Liver (tissue), 3 donors: ENCODE data around the gene FA2H.

Experiments used
- ATF3 ChIP-seq: IDR thresholded peaks from 2 replicates; pipeline ENCODE4 v1.6.1; 2016; ENCODE audit warnings: antibody characterized with exemption
- CTCF ChIP-seq: fragments of 150-350 bp; IDR thresholded peaks from 2 replicates; pipeline ENCODE4 v1.5.1; 2017; ENCODE audit warnings: improper control_type of control experiment, low read depth, low read length; ENCODE audit not compliant: missing input control
- EGR1 ChIP-seq, 2 donors: IDR thresholded peaks; 2 replicates each; pipeline ENCODE4 v1.6.1; 2016 to 2018; ENCODE audit warnings: antibody characterized with exemption in 2 of 2, low read depth in 2 of 2
- GABPA ChIP-seq, 2 donors: IDR thresholded peaks in 1 of 2; conservative IDR thresholded peaks in 1 of 2; 2 replicates each; pipeline ENCODE4 v1.6.1; 2016; ENCODE audit warnings: antibody characterized with exemption in 2 of 2, mild to moderate bottlenecking in 1 of 2, moderate library complexity in 1 of 2
- JUND ChIP-seq, 2 donors: IDR thresholded peaks; 2 replicates each; pipeline ENCODE4 v1.6.1; 2016; ENCODE audit warnings: antibody characterized with exemption in 2 of 2
- MAX ChIP-seq: IDR thresholded peaks from 2 replicates; pipeline ENCODE4 v1.6.1; 2016; ENCODE audit warnings: antibody characterized with exemption
- NR2F2 ChIP-seq: IDR thresholded peaks from 2 replicates; pipeline ENCODE4 v1.6.1; 2016; ENCODE audit warnings: antibody characterized with exemption
- RAD21 ChIP-seq, 2 donors: IDR thresholded peaks; 2 replicates each; pipeline ENCODE4 v1.6.1; 2016; ENCODE audit warnings: antibody characterized with exemption in 2 of 2, mild to moderate bottlenecking in 2 of 2
- REST ChIP-seq: IDR thresholded peaks from 2 replicates; pipeline ENCODE4 v1.6.1; 2016; ENCODE audit warnings: antibody characterized with exemption, mild to moderate bottlenecking
- SP1 ChIP-seq: IDR thresholded peaks from 2 replicates; pipeline ENCODE4 v1.6.1; 2018; ENCODE audit warnings: antibody characterized with exemption, mild to moderate bottlenecking
- TAF1 ChIP-seq: conservative IDR thresholded peaks from 2 replicates; pipeline ENCODE4 v1.6.1; 2016; ENCODE audit warnings: antibody characterized with exemption, mild to moderate bottlenecking
- donor health status: healthy.
- donor health status: healthy.

- no peak for TF ChIP-seq CTCF
- TF ChIP-seq TAF1: no peak
- no peak for TF ChIP-seq JUND (IDR thresholded peaks at IDR 0.05)
- TF ChIP-seq REST: no peak
- no peak for TF ChIP-seq RAD21 (IDR thresholded peaks at IDR 0.05)
- TF ChIP-seq NR2F2: no peak
- TF ChIP-seq GABPA (IDR thresholded peaks at IDR 0.05 in 1 of 2, conservative IDR thresholded peaks at IDR 0.05 in 1 of 2): no peak
- TF ChIP-seq SP1: no peak
- TF ChIP-seq MAX: no peak
- TF ChIP-seq ATF3: no peak
- no peak for TF ChIP-seq EGR1 (IDR thresholded peaks at IDR 0.05; ENCODE audit: low read depth in 2 of 2)
These were observed 26.7 kb downstream of the FA2H start for GRCh38 chr16:74747716-74748615.
